ENCODE data around the gene AASDH. TPM values are rescaled to one million over a fixed set of nuclear protein-coding genes. Genes with fewer than 3 reads are reported as not detected.

Gene AASDH
- total and polyA plus RNA-seq, 2 of the 13 experiments (the other 11 are each of a cell fraction or from before 2014, with no cell fraction given) = 12.6 to 14.1 TPM

DNA sequence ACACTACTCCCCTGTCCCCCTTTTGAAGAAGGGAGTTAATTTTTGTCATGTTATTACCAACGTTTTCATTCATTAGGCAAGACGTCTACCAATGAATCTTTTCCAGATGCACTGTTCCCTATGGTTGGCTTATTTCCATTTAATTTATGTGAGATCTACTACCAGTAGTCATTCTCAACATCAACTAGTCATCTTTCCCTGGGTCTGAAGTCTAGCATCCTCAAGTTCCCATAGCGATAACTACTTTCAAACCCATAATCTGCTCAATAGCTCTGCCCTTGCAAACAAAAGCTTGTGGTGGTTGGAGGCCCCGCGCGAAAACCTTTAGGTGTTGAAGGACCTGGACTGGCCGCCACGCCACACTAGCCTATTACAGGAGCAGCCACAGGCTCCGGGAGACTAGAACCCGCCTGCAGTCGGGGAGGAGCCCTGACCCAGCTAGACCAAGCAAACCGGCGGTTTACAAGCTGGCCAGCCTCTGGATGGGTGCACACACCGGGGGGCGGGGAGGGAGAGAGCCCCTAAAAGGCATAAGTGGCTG, 47.4 kb upstream of the AASDH start (continued):
- TF ChIP-seq, protein P1, sequence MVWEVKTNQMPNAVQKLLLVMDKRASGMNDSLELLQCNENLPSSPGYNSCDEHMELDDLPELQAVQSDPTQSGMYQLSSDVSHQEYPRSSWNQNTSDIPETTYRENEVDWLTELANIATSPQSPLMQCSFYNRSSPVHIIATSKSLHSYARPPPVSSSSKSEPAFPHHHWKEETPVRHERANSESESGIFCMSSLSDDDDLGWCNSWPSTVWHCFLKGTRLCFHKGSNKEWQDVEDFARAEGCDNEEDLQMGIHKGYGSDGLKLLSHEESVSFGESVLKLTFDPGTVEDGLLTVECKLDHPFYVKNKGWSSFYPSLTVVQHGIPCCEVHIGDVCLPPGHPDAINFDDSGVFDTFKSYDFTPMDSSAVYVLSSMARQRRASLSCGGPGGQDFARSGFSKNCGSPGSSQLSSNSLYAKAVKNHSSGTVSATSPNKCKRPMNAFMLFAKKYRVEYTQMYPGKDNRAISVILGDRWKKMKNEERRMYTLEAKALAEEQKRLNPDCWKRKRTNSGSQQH (CRISPR knock-in tag; IDR thresholded peaks at IDR 0.05; ENCODE audit: low read depth) = peak; percentile 5; the same call in 1 of the 2 replicates
- peak; percentile 12; the same call in 1 of the 2 replicates for TF ChIP-seq SIN3B (IDR thresholded peaks at IDR 0.05; ENCODE audit: low read length)
- no peak for TF ChIP-seq STAG1 (CRISPR knock-in tag; IDR thresholded peaks at IDR 0.05)
- TF ChIP-seq ZNF850 (CRISPR knock-in tag; conservative IDR thresholded peaks at IDR 0.05) = no peak
- TF ChIP-seq CREM (IDR thresholded peaks at IDR 0.05) = peak; percentile 17; the same call in 1 of the 2 replicates
- TF ChIP-seq CREM (CRISPR knock-in tag; IDR thresholded peaks at IDR 0.05) = no peak
- TF ChIP-seq ZMAT3 (CRISPR knock-in tag; conservative IDR thresholded peaks at IDR 0.05) = 0 out of 2 replicates have a peak, but pooled peaks have one; percentile 1
- 0 out of 2 replicates have a peak, but pooled peaks have one; percentile 1 for TF ChIP-seq PHF8 (CRISPR knock-in tag; IDR thresholded peaks at IDR 0.05)
- no peak for TF ChIP-seq ELF4 (CRISPR knock-in tag; IDR thresholded peaks at IDR 0.05; ENCODE audit: borderline replicate concordance)
- TF ChIP-seq, protein P2, sequence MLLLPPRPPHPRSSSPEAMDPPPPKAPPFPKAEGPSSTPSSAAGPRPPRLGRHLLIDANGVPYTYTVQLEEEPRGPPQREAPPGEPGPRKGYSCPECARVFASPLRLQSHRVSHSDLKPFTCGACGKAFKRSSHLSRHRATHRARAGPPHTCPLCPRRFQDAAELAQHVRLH (CRISPR knock-in tag; IDR thresholded peaks at IDR 0.05; ENCODE audit: borderline replicate concordance, low read depth) = no peak
- no peak for TF ChIP-seq CAMTA2 (CRISPR knock-in tag; IDR thresholded peaks at IDR 0.05; ENCODE audit: borderline replicate concordance)
- TF ChIP-seq, protein P3, sequence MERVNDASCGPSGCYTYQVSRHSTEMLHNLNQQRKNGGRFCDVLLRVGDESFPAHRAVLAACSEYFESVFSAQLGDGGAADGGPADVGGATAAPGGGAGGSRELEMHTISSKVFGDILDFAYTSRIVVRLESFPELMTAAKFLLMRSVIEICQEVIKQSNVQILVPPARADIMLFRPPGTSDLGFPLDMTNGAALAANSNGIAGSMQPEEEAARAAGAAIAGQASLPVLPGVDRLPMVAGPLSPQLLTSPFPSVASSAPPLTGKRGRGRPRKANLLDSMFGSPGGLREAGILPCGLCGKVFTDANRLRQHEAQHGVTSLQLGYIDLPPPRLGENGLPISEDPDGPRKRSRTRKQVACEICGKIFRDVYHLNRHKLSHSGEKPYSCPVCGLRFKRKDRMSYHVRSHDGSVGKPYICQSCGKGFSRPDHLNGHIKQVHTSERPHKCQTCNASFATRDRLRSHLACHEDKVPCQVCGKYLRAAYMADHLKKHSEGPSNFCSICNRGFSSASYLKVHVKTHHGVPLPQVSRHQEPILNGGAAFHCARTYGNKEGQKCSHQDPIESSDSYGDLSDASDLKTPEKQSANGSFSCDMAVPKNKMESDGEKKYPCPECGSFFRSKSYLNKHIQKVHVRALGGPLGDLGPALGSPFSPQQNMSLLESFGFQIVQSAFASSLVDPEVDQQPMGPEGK (CRISPR knock-in tag; IDR thresholded peaks at IDR 0.05) = peak; percentile 65
- TF ChIP-seq, protein P4, sequence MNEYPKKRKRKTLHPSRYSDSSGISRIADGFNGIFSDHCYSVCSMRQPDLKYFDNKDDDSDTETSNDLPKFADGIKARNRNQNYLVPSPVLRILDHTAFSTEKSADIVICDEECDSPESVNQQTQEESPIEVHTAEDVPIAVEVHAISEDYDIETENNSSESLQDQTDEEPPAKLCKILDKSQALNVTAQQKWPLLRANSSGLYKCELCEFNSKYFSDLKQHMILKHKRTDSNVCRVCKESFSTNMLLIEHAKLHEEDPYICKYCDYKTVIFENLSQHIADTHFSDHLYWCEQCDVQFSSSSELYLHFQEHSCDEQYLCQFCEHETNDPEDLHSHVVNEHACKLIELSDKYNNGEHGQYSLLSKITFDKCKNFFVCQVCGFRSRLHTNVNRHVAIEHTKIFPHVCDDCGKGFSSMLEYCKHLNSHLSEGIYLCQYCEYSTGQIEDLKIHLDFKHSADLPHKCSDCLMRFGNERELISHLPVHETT (CRISPR knock-in tag; conservative IDR thresholded peaks at IDR 0.05) = no peak
- no peak for TF ChIP-seq HOXA7 (CRISPR knock-in tag; IDR thresholded peaks at IDR 0.05)
- no peak for TF ChIP-seq MED8 (CRISPR knock-in tag; IDR thresholded peaks at IDR 0.05; ENCODE audit: insufficient replicate concordance)
- TF ChIP-seq, protein P5, sequence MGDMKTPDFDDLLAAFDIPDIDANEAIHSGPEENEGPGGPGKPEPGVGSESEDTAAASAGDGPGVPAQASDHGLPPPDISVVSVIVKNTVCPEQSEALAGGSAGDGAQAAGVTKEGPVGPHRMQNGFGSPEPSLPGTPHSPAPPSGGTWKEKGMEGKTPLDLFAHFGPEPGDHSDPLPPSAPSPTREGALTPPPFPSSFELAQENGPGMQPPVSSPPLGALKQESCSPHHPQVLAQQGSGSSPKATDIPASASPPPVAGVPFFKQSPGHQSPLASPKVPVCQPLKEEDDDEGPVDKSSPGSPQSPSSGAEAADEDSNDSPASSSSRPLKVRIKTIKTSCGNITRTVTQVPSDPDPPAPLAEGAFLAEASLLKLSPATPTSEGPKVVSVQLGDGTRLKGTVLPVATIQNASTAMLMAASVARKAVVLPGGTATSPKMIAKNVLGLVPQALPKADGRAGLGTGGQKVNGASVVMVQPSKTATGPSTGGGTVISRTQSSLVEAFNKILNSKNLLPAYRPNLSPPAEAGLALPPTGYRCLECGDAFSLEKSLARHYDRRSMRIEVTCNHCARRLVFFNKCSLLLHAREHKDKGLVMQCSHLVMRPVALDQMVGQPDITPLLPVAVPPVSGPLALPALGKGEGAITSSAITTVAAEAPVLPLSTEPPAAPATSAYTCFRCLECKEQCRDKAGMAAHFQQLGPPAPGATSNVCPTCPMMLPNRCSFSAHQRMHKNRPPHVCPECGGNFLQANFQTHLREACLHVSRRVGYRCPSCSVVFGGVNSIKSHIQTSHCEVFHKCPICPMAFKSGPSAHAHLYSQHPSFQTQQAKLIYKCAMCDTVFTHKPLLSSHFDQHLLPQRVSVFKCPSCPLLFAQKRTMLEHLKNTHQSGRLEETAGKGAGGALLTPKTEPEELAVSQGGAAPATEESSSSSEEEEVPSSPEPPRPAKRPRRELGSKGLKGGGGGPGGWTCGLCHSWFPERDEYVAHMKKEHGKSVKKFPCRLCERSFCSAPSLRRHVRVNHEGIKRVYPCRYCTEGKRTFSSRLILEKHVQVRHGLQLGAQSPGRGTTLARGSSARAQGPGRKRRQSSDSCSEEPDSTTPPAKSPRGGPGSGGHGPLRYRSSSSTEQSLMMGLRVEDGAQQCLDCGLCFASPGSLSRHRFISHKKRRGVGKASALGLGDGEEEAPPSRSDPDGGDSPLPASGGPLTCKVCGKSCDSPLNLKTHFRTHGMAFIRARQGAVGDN (CRISPR knock-in tag; IDR thresholded peaks at IDR 0.05) = no peak
- TF ChIP-seq SNRNP70 (IDR thresholded peaks at IDR 0.05; ENCODE audit: low read depth, low read length) = no peak
- TF ChIP-seq, protein P6, sequence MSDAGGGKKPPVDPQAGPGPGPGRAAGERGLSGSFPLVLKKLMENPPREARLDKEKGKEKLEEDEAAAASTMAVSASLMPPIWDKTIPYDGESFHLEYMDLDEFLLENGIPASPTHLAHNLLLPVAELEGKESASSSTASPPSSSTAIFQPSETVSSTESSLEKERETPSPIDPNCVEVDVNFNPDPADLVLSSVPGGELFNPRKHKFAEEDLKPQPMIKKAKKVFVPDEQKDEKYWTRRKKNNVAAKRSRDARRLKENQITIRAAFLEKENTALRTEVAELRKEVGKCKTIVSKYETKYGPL (CRISPR knock-in tag; IDR thresholded peaks at IDR 0.05) = no peak
- peak; percentile 13; the same call in 1 of the 2 replicates for TF ChIP-seq ZNF564 (CRISPR knock-in tag; IDR thresholded peaks at IDR 0.05)
- no peak for TF ChIP-seq ARHGAP35 (CRISPR knock-in tag; IDR thresholded peaks at IDR 0.05; ENCODE audit: borderline replicate concordance)

All from HepG2 (cell line).